Neural crest cell (in vitro differentiated cells): ENCODE data around the gene NEIL1. TPM values are rescaled to one million over a fixed set of nuclear protein-coding genes. Genes with fewer than 3 reads are reported as not detected.
"Not testable (repeated sequence)": the region's sequence is repeated elsewhere in the genome, so short reads cannot be mapped to it uniquely, and the experiment has no call there.

ENCODE experiments used
- DNase-seq: peaks from one replicate; pipeline ENCODE4 v3.0.0; 2021; ENCODE audit warnings: low read depth, mixed read lengths, low spot score
- H3K27ac Mint-ChIP-seq: one replicate; pipeline ENCODE4 v1.8.0; 2021; ENCODE audit warnings: mild to moderate bottlenecking, mixed read lengths; ENCODE audit not compliant: unreplicated experiment
- H3K27me3 Mint-ChIP-seq: 2 replicates; pipeline ENCODE4 v1.8.0; 2021; ENCODE audit warnings: low read depth, mild to moderate bottlenecking, mixed read lengths
- H3K36me3 Mint-ChIP-seq: 2 replicates; pipeline ENCODE4 v1.8.0; 2021; ENCODE audit warnings: low read depth, mild to moderate bottlenecking, mixed read lengths
- H3K4me1 Mint-ChIP-seq: 2 replicates; pipeline ENCODE4 v1.8.0; 2021; ENCODE audit warnings: mixed read lengths
- H3K4me3 Mint-ChIP-seq: one replicate; pipeline ENCODE4 v1.8.0; 2021; ENCODE audit warnings: mild to moderate bottlenecking, mixed read lengths
- H3K9me3 Mint-ChIP-seq: 2 replicates; pipeline ENCODE4 v1.8.0; 2021; ENCODE audit warnings: mixed read lengths
- CTCF ChIP-seq: fragments of 200-600 bp; sonication (generic); conservative IDR thresholded peaks from 2 replicates; pipeline ENCODE4 v1.5.0; 2021; ENCODE audit warnings: antibody characterized with exemption, mild to moderate bottlenecking
- total RNA-seq: library from RNA; stranded (reverse); gene quantifications from 2 replicates; pipeline ENCODE4 v1.2.1, GENCODE V29; 2021

Gene NEIL1
- total RNA-seq, 1 donor from 2014 or later = 20.4 TPM

GRCh38 chr15:75348562-75349350, 1.9 kb downstream of the NEIL1 start:
- Mint-ChIP-seq H3K27me3 (peaks cover 26% of the 10 kb centered on the region), H3K4me1 (peaks cover 11% of the 10 kb centered on the region), H3K9me3 (no peaks in the 10 kb centered on the region), H3K4me3 (peak overlapping the region; percentile 89), H3K36me3 (no peaks in the 10 kb centered on the region), H3K27ac (peak overlapping the region; percentile 62)
- DNase-seq = no peak
- TF ChIP-seq CTCF = no peak

- not testable (repeated sequence) for DNase-seq, H3K27ac Mint-ChIP-seq, H3K9me3 Mint-ChIP-seq, H3K36me3 Mint-ChIP-seq
- Mint-ChIP-seq H3K27me3 (peaks cover 26% of the 10 kb centered on the region), H3K4me3 (peak overlapping the region; percentile 74), H3K4me1 (peaks cover 11% of the 10 kb centered on the region)
Observed at GRCh38 chr15:75349351-75349669, 2.5 kb downstream of the NEIL1 start.

GRCh38 chr15:75349851-75350588, 3.2 kb downstream of the NEIL1 start:
- Mint-ChIP-seq H3K36me3 (no peaks in the 10 kb centered on the region), H3K27me3 (peaks cover 26% of the 10 kb centered on the region), H3K4me3 (peak overlapping the region; percentile 75), H3K27ac (no peak overlapping the region), H3K4me1 (peaks cover 11% of the 10 kb centered on the region), H3K9me3 (no peaks in the 10 kb centered on the region)
- no peak for DNase-seq
- no peak for TF ChIP-seq CTCF

- Mint-ChIP-seq H3K9me3 (no peaks in the 10 kb centered on the region), H3K27ac (no peak overlapping the region), H3K4me1 (peaks cover 11% of the 10 kb centered on the region), H3K27me3 (peaks cover 21% of the 10 kb centered on the region), H3K4me3 (peak overlapping the region; percentile 75), H3K36me3 (no peaks in the 10 kb centered on the region)
- no peak for DNase-seq
- no peak for TF ChIP-seq CTCF
Observed at GRCh38 chr15:75350601-75351361, 3.9 kb downstream of the NEIL1 start.

- TF ChIP-seq CTCF = no peak
- Mint-ChIP-seq H3K9me3 (no peaks in the 10 kb centered on the region), H3K27ac (no peak overlapping the region), H3K27me3 (peaks cover 8% of the 10 kb centered on the region), H3K36me3 (no peaks in the 10 kb centered on the region), H3K4me3 (no peak overlapping the region), H3K4me1 (peaks cover 5% of the 10 kb centered on the region)
- DNase-seq = no peak
Observed at GRCh38 chr15:75352186-75353080, 5.6 kb downstream of the NEIL1 start.
